Upper lobe of left lung (tissue), 4 donors: ENCODE measurements around the gene SLC9A7.

Experiments used
- POLR2A ChIP-seq, 4 donors: fragments of 450-650 bp; IDR thresholded peaks; one replicate each; pipeline ENCODE4 v1.5.1; 2016 to 2017; ENCODE audit warnings: antibody characterized with exemption in 4 of 4, mild to moderate bottlenecking in 2 of 4
- POLR2AphosphoS5 ChIP-seq, 2 donors: sonication (generic); formaldehyde crosslinking; IDR thresholded peaks; one replicate each; pipeline ENCODE4 v1.5.1; 2017; ENCODE audit warnings: antibody characterized with exemption in 2 of 2
- TF ChIP-seq, protein P1 (sequence below), 6 experiments: fragments of 450-650 bp in 4 of 6; fragments of 200-600 bp in 2 of 6; sonication (generic) in 2 of 6; IDR thresholded peaks; one replicate each; pipeline ENCODE4 v1.5.1; 2016 to 2019; ENCODE audit warnings: antibody characterized with exemption in 6 of 6

- TF ChIP-seq POLR2A (IDR thresholded peaks at IDR 0.05) (no peak), POLR2AphosphoS5 (IDR thresholded peaks at IDR 0.05) (no peak)
- TF ChIP-seq, protein P1, sequence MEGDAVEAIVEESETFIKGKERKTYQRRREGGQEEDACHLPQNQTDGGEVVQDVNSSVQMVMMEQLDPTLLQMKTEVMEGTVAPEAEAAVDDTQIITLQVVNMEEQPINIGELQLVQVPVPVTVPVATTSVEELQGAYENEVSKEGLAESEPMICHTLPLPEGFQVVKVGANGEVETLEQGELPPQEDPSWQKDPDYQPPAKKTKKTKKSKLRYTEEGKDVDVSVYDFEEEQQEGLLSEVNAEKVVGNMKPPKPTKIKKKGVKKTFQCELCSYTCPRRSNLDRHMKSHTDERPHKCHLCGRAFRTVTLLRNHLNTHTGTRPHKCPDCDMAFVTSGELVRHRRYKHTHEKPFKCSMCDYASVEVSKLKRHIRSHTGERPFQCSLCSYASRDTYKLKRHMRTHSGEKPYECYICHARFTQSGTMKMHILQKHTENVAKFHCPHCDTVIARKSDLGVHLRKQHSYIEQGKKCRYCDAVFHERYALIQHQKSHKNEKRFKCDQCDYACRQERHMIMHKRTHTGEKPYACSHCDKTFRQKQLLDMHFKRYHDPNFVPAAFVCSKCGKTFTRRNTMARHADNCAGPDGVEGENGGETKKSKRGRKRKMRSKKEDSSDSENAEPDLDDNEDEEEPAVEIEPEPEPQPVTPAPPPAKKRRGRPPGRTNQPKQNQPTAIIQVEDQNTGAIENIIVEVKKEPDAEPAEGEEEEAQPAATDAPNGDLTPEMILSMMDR (IDR thresholded peaks at IDR 0.05), result no peak
Measured at GRCh38 chrX:46630141-46630540, 128.8 kb downstream of the SLC9A7 start.
